Activated naive CD8-positive, alpha-beta T cell treated with anti-CD3 and anti-CD28 coated beads, Interleukin-2, amount 50 U/mL, for 24 hours (primary cell): Measurements from ENCODE around the gene SNX33.
"Not testable (repeated sequence)": the region's sequence is repeated elsewhere in the genome, so short reads cannot be mapped to it uniquely, and the experiment has no call there.

Experiments used
- ATAC-seq: fragments of 150-1000 bp; cut with Tn5 transposase; one replicate; pipeline ENCODE4 v1.10.0; 2021
- DNase-seq: peaks from one replicate; pipeline ENCODE4 v3.0.0; 2021
- H3K27ac Mint-ChIP-seq: one replicate; pipeline ENCODE4 v1.8.0; 2021; ENCODE audit warnings: mild to moderate bottlenecking, mixed read lengths
- H3K27me3 Mint-ChIP-seq: one replicate; pipeline ENCODE4 v1.8.0; 2021; ENCODE audit warnings: mixed read lengths
- H3K36me3 Mint-ChIP-seq: one replicate; pipeline ENCODE4 v1.8.0; 2021; ENCODE audit warnings: low read depth, mixed read lengths
- H3K4me1 Mint-ChIP-seq: one replicate; pipeline ENCODE4 v1.8.0; 2021; ENCODE audit warnings: mixed read lengths
- H3K4me3 Mint-ChIP-seq: one replicate; pipeline ENCODE4 v1.8.0; 2021; ENCODE audit warnings: mild to moderate bottlenecking, moderate library complexity, mixed read lengths
- H3K9me3 Mint-ChIP-seq: one replicate; pipeline ENCODE4 v1.8.0; 2021; ENCODE audit warnings: mixed read lengths

SNX33 gene

GRCh38 chr15:75680007-75680789 lies 32.5 kb downstream of the SNX33 start:
- no peaks in the 10 kb centered on the region for H3K36me3 Mint-ChIP-seq
- no peaks in the 10 kb centered on the region for H3K27me3 Mint-ChIP-seq
- ATAC-seq (no peak), DNase-seq (no peak)
- no peak overlapping the region for H3K4me3 Mint-ChIP-seq
- H3K27ac Mint-ChIP-seq: no peak overlapping the region
- no peaks in the 10 kb centered on the region for H3K9me3 Mint-ChIP-seq
- no peaks in the 10 kb centered on the region for H3K4me1 Mint-ChIP-seq

- Mint-ChIP-seq H3K4me1 (no peaks in the 10 kb centered on the region), H3K4me3 (no peak overlapping the region), H3K27me3 (no peaks in the 10 kb centered on the region), H3K36me3 (no peaks in the 10 kb centered on the region), H3K9me3 (no peaks in the 10 kb centered on the region), H3K27ac (no peak overlapping the region)
- no peak for ATAC-seq
- DNase-seq: no peak
These were observed 34.7 kb downstream of the SNX33 start for GRCh38 chr15:75682181-75683135.

- DNase-seq: peak; percentile 81
- not testable (repeated sequence) for H3K27ac Mint-ChIP-seq, H3K9me3 Mint-ChIP-seq, H3K4me1 Mint-ChIP-seq, H3K36me3 Mint-ChIP-seq, H3K27me3 Mint-ChIP-seq, H3K4me3 Mint-ChIP-seq
- ATAC-seq: peak; percentile 85
These were observed 36.1 kb downstream of the SNX33 start for GRCh38 chr15:75683646-75684312.

- Mint-ChIP-seq H3K27me3 (no peaks in the 10 kb centered on the region), H3K27ac (no peak overlapping the region), H3K4me3 (no peak overlapping the region), H3K4me1 (no peaks in the 10 kb centered on the region), H3K9me3 (no peaks in the 10 kb centered on the region), H3K36me3 (no peaks in the 10 kb centered on the region)
- ATAC-seq (no peak), DNase-seq (no peak)
These were observed 36.9 kb downstream of the SNX33 start for GRCh38 chr15:75684648-75685047.

GRCh38 chr15:75685195-75685594 lies 37.5 kb downstream of the SNX33 start:
- Mint-ChIP-seq H3K4me3 (no peak overlapping the region), H3K9me3 (no peaks in the 10 kb centered on the region), H3K27me3 (no peaks in the 10 kb centered on the region), H3K27ac (no peak overlapping the region), H3K4me1 (no peaks in the 10 kb centered on the region), H3K36me3 (no peaks in the 10 kb centered on the region)
- no peak for ATAC-seq
- DNase-seq: no peak

GRCh38 chr15:75686212-75686642 lies 38.5 kb downstream of the SNX33 start:
- H3K4me3 Mint-ChIP-seq, H3K27ac Mint-ChIP-seq, H3K4me1 Mint-ChIP-seq, H3K36me3 Mint-ChIP-seq, H3K9me3 Mint-ChIP-seq, H3K27me3 Mint-ChIP-seq: not testable (repeated sequence)
- peak; percentile 86 for DNase-seq
- peak; percentile 74 for ATAC-seq

GRCh38 chr15:75687486-75688277 lies 40.0 kb downstream of the SNX33 start:
- Mint-ChIP-seq H3K9me3 (no peaks in the 10 kb centered on the region), H3K4me1 (peaks cover 3% of the 10 kb centered on the region), H3K36me3 (no peaks in the 10 kb centered on the region), H3K4me3 (no peak overlapping the region), H3K27ac (no peak overlapping the region), H3K27me3 (peaks cover 4% of the 10 kb centered on the region)
- DNase-seq (no peak), ATAC-seq (no peak)

GRCh38 chr15:75688278-75688557 lies 40.5 kb downstream of the SNX33 start:
- no peak overlapping the region for H3K4me3 Mint-ChIP-seq
- ATAC-seq: no peak
- H3K36me3 Mint-ChIP-seq: no peaks in the 10 kb centered on the region
- no peak for DNase-seq
- H3K27me3 Mint-ChIP-seq: peaks cover 4% of the 10 kb centered on the region
- H3K4me1 Mint-ChIP-seq: peaks cover 3% of the 10 kb centered on the region
- no peaks in the 10 kb centered on the region for H3K9me3 Mint-ChIP-seq
- H3K27ac Mint-ChIP-seq: no peak overlapping the region

GRCh38 chr15:75688831-75689230 lies 41.1 kb downstream of the SNX33 start:
- no peaks in the 10 kb centered on the region for H3K9me3 Mint-ChIP-seq
- H3K27ac Mint-ChIP-seq: no peak overlapping the region
- no peaks in the 10 kb centered on the region for H3K36me3 Mint-ChIP-seq
- no peak overlapping the region for H3K4me3 Mint-ChIP-seq
- no peak for DNase-seq
- peaks cover 4% of the 10 kb centered on the region for H3K27me3 Mint-ChIP-seq
- H3K4me1 Mint-ChIP-seq: peaks cover 6% of the 10 kb centered on the region
- no peak for ATAC-seq

- not testable (repeated sequence) for H3K27me3 Mint-ChIP-seq
These were observed 41.7 kb downstream of the SNX33 start for GRCh38 chr15:75689429-75689828.

GRCh38 chr15:75692311-75692710 lies 44.6 kb downstream of the SNX33 start:
- not testable (repeated sequence) for H3K36me3 Mint-ChIP-seq, H3K27ac Mint-ChIP-seq, DNase-seq, H3K27me3 Mint-ChIP-seq, H3K9me3 Mint-ChIP-seq, ATAC-seq, H3K4me3 Mint-ChIP-seq
- peaks cover 26% of the 10 kb centered on the region for H3K4me1 Mint-ChIP-seq

More at GRCh38 chr15:75689429-75689828, 41.7 kb downstream of the SNX33 start:
- not testable (repeated sequence) for H3K9me3 Mint-ChIP-seq, DNase-seq, H3K4me1 Mint-ChIP-seq, H3K36me3 Mint-ChIP-seq, H3K4me3 Mint-ChIP-seq, H3K27ac Mint-ChIP-seq, ATAC-seq

GRCh38 chr15:75693028-75693427 lies 45.3 kb downstream of the SNX33 start:
- not testable (repeated sequence) for H3K27ac Mint-ChIP-seq, H3K9me3 Mint-ChIP-seq, ATAC-seq, H3K36me3 Mint-ChIP-seq, DNase-seq, H3K4me3 Mint-ChIP-seq, H3K27me3 Mint-ChIP-seq
- H3K4me1 Mint-ChIP-seq: peaks cover 26% of the 10 kb centered on the region

GRCh38 chr15:75693501-75694240 lies 46.0 kb downstream of the SNX33 start:
- Mint-ChIP-seq H3K36me3 (no peaks in the 10 kb centered on the region), H3K4me3 (no peak overlapping the region), H3K9me3 (no peaks in the 10 kb centered on the region), H3K4me1 (peaks cover 26% of the 10 kb centered on the region), H3K27ac (no peak overlapping the region), H3K27me3 (peaks cover 4% of the 10 kb centered on the region)
- DNase-seq: no peak
- ATAC-seq: no peak
